ENCODE data around the gene TRPV6. TPM values are rescaled to one million over a fixed set of nuclear protein-coding genes. Genes with fewer than 3 reads are reported as not detected.

Gene TRPV6
- polyA plus RNA-seq, 1 donor from 2014 or later = 0.30 TPM

DNA sequence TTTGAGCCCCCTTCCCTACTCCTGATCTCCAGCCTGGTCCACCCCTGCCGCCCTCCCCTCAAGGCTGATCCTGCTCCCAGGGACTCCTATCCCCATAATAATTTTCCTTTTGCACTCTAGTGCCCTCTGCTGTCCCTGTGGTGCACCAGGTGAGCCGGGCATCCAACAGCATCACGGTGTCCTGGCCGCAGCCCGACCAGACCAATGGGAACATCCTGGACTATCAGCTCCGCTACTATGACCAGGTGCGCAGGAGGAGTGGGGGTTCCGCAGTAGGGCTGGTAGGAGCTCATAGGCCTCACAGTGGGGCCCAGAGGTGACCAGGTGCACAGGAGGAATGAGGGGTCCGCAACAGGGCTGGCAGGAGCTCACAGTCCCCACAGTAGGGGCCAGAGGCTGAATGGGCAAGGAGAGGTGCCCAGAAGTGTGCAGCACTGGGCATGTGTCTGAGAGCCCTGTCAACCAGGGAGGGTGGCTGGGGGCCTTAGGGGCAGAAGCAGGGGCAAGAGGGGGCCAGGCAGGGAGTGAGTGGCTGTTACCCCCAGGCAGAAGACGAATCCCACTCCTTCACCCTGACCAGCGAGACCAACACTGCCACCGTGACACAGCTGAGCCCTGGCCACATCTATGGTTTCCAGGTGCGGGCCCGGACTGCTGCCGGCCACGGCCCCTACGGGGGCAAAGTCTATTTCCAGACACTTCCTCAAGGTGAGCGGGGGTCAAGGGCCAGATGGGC is 19.0 kb downstream of the TRPV6 start:
- Histone ChIP-seq H3K4me2 (ENCODE audit: low read length) (no peak overlapping the region), H3K9ac (ENCODE audit: low read length) (no peak overlapping the region), H3F3A (ENCODE audit: insufficient read depth, low read length, poor library complexity, severe bottlenecking) (no peaks in the 10 kb centered on the region), H3K9me3 (ENCODE audit: low read length) (no peaks in the 10 kb centered on the region), H4K20me1 (ENCODE audit: insufficient read depth) (no peaks in the 10 kb centered on the region), H3K27me3 (ENCODE audit: insufficient read depth, low read depth, low read length) (no peaks in the 10 kb centered on the region), H3K4me3 (ENCODE audit: low read length) (no peak overlapping the region), H2AFZ (ENCODE audit: low read depth, low read length) (no peak overlapping the region), H3K27ac (ENCODE audit: low read length) (no peak overlapping the region), H3K9me2 (ENCODE audit: insufficient read depth, low read length) (no peaks in the 10 kb centered on the region), H3K79me2 (replicated peaks; ENCODE audit: insufficient read depth, low read length) (no peaks in the 10 kb centered on the region), H3K36me3 (ENCODE audit: insufficient read depth, low read length) (no peaks in the 10 kb centered on the region)
- TF ChIP-seq, protein P1, sequence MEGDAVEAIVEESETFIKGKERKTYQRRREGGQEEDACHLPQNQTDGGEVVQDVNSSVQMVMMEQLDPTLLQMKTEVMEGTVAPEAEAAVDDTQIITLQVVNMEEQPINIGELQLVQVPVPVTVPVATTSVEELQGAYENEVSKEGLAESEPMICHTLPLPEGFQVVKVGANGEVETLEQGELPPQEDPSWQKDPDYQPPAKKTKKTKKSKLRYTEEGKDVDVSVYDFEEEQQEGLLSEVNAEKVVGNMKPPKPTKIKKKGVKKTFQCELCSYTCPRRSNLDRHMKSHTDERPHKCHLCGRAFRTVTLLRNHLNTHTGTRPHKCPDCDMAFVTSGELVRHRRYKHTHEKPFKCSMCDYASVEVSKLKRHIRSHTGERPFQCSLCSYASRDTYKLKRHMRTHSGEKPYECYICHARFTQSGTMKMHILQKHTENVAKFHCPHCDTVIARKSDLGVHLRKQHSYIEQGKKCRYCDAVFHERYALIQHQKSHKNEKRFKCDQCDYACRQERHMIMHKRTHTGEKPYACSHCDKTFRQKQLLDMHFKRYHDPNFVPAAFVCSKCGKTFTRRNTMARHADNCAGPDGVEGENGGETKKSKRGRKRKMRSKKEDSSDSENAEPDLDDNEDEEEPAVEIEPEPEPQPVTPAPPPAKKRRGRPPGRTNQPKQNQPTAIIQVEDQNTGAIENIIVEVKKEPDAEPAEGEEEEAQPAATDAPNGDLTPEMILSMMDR (IDR thresholded peaks at IDR 0.05; ENCODE audit: poor library complexity, severe bottlenecking) = peak; percentile 25
- peak; percentile 31 for TF ChIP-seq SMC3 (conservative IDR thresholded peaks at IDR 0.05; ENCODE audit: poor library complexity)
- no peak for TF ChIP-seq POLR2AphosphoS5 (IDR thresholded peaks at IDR 0.05)

DNA sequence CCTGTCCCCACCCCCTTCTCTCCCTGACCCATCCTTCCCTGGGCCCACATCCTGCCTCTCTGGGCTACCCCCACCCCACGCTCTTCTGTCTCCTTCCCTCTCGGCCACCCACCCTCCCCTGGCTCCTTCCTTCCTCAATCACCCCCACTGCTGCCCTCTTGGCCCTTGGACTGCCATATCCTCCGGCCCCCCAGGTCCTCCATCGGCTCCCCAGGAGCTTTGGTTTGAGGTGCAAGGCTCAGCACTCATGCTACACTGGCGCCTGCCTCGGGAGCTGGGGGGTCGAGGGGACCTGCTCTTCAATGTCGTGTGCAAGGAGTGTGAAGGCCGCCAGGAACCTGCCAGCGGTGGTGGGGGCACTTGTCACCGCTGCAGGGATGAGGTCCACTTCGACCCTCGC is 19.8 kb downstream of the TRPV6 start:
- TF ChIP-seq, protein P1 (IDR thresholded peaks at IDR 0.05; ENCODE audit: poor library complexity, severe bottlenecking) = no peak
- TF ChIP-seq POLR2AphosphoS5 (IDR thresholded peaks at IDR 0.05) (no peak), MXI1 (conservative IDR thresholded peaks at IDR 0.05; ENCODE audit: poor library complexity, severe bottlenecking) (no peak), EZH2 (IDR thresholded peaks at IDR 0.05; ENCODE audit: borderline replicate concordance, insufficient read depth, low read length, poor library complexity, severe bottlenecking) (no peak), SMC3 (conservative IDR thresholded peaks at IDR 0.05; ENCODE audit: poor library complexity) (no peak), RAD21 (conservative IDR thresholded peaks at IDR 0.05) (no peak), TAF1 (IDR thresholded peaks at IDR 0.05; ENCODE audit: low read depth) (no peak), EP300 (conservative IDR thresholded peaks at IDR 0.05; ENCODE audit: poor library complexity, severe bottlenecking) (no peak)
- TF ChIP-seq, protein P2, sequence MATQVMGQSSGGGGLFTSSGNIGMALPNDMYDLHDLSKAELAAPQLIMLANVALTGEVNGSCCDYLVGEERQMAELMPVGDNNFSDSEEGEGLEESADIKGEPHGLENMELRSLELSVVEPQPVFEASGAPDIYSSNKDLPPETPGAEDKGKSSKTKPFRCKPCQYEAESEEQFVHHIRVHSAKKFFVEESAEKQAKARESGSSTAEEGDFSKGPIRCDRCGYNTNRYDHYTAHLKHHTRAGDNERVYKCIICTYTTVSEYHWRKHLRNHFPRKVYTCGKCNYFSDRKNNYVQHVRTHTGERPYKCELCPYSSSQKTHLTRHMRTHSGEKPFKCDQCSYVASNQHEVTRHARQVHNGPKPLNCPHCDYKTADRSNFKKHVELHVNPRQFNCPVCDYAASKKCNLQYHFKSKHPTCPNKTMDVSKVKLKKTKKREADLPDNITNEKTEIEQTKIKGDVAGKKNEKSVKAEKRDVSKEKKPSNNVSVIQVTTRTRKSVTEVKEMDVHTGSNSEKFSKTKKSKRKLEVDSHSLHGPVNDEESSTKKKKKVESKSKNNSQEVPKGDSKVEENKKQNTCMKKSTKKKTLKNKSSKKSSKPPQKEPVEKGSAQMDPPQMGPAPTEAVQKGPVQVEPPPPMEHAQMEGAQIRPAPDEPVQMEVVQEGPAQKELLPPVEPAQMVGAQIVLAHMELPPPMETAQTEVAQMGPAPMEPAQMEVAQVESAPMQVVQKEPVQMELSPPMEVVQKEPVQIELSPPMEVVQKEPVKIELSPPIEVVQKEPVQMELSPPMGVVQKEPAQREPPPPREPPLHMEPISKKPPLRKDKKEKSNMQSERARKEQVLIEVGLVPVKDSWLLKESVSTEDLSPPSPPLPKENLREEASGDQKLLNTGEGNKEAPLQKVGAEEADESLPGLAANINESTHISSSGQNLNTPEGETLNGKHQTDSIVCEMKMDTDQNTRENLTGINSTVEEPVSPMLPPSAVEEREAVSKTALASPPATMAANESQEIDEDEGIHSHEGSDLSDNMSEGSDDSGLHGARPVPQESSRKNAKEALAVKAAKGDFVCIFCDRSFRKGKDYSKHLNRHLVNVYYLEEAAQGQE (IDR thresholded peaks at IDR 0.05; ENCODE audit: borderline replicate concordance) = no peak
- no peaks in the 10 kb centered on the region for H3K36me3 ChIP-seq (ENCODE audit: insufficient read depth, low read length)

More for the DNA sequence above, 19.8 kb downstream of the TRPV6 start:
- Histone ChIP-seq H3K27me3 (ENCODE audit: insufficient read depth, low read depth, low read length) (no peaks in the 10 kb centered on the region), H3K4me2 (ENCODE audit: low read length) (no peak overlapping the region), H3K9me3 (ENCODE audit: low read length) (no peaks in the 10 kb centered on the region), H4K20me1 (ENCODE audit: insufficient read depth) (no peaks in the 10 kb centered on the region), H3K79me2 (replicated peaks; ENCODE audit: insufficient read depth, low read length) (no peaks in the 10 kb centered on the region), H3K4me3 (ENCODE audit: low read length) (no peak overlapping the region), H3K9me2 (ENCODE audit: insufficient read depth, low read length) (no peaks in the 10 kb centered on the region), H2AFZ (ENCODE audit: low read depth, low read length) (no peak overlapping the region), H3K27ac (ENCODE audit: low read length) (no peak overlapping the region), H3K9ac (ENCODE audit: low read length) (no peak overlapping the region), H3F3A (ENCODE audit: insufficient read depth, low read length, poor library complexity, severe bottlenecking) (no peaks in the 10 kb centered on the region)
